ENCODE data around the gene KCNS1. TPM values are rescaled to one million over a fixed set of nuclear protein-coding genes. Genes with fewer than 3 reads are reported as not detected.

KCNS1 gene
- total RNA-seq, 1 experiment from 2014 or later, result not detected

- Histone ChIP-seq H3K4me1 (ENCODE audit: insufficient read depth, low read length) (peaks cover 40% of the 10 kb centered on the region), H3K79me2 (ENCODE audit: low read length) (no peaks in the 10 kb centered on the region), H3K9me2 (replicated peaks; ENCODE audit: low read length) (no peaks in the 10 kb centered on the region), H3K36me3 (ENCODE audit: low read depth, low read length) (no peaks in the 10 kb centered on the region), H3K4me2 (ENCODE audit: low read length) (0 out of 2 replicates have a peak overlapping the region, but pooled peaks have one; percentile 0), H3K9me3 (ENCODE audit: low read length) (no peaks in the 10 kb centered on the region), H4K20me1 (ENCODE audit: low read length) (no peaks in the 10 kb centered on the region), H3K27me3 (ENCODE audit: low read length) (no peaks in the 10 kb centered on the region), H3K27ac (ENCODE audit: low read length) (peak overlapping the region; percentile 14; the same call in 1 of the 2 replicates), H2AFZ (ENCODE audit: low read length) (no peak overlapping the region), H3K4me3 (ENCODE audit: low read length) (no peak overlapping the region), H3F3A (ENCODE audit: low read length, unreplicated experiment) (no peaks in the 10 kb centered on the region), H3K9ac (ENCODE audit: low read length) (no peak overlapping the region)
- DNase-seq (peak; percentile 6), ATAC-seq (peak; percentile 56)
- ChIA-PET POLR2A (ENCODE audit: unreplicated experiment) (interaction anchor here (0.6 to 0.7 kb wide), 3 partner anchors 12 to 54 kb away, joined by 4 read pairs; no protein-coding TSS in a partner anchor), CTCF (interaction anchor here (0.6 to 1.3 kb wide), 2 partner anchors 12 to 44 kb away, joined by 3 to 5 read pairs; no protein-coding TSS in a partner anchor)
- TSS peak; percentile 41 for BruUV-seq (replicated peaks)
- TF ChIP-seq CTCF (conservative IDR thresholded peaks at IDR 0.05; ENCODE audit: low read depth, low read length) (no peak), EZH2 (IDR thresholded peaks at IDR 0.05; ENCODE audit: low read length, unreplicated experiment) (no peak), EZH2phosphoT487 (IDR thresholded peaks at IDR 0.05; ENCODE audit: borderline replicate concordance, low read length) (no peak)
- intact Hi-C loops (cut with micrococcal nuclease), result no loop called here
Observed at GRCh38 chr20:45056473-45057173, 44.3 kb downstream of the KCNS1 start.

DNA sequence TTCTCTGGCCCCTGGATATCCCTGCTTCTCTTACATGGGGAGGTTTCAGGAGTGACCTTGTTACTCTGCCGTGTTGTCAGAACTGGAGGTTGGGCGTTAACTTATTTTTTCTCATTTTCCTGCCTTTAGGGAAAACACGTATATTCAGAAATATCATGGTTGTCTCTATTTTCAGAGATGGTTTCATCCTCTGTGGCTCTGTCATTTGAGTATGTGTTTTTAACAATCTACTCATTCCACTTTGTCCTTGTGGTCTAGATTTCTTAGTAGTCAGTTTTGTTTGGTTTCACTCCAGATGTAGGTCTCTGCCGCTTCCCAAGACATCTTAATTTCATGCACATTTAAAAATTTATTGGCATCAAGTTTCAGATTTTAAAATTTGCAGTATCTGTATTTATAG is 45.9 kb downstream of the KCNS1 start:
- Histone ChIP-seq H3K4me1 (ENCODE audit: insufficient read depth, low read length) (peaks cover 25% of the 10 kb centered on the region), H3K36me3 (ENCODE audit: low read depth, low read length) (no peaks in the 10 kb centered on the region), H3K4me3 (ENCODE audit: low read length) (no peak overlapping the region), H3K9me2 (replicated peaks; ENCODE audit: low read length) (no peaks in the 10 kb centered on the region), H3K9me3 (ENCODE audit: low read length) (no peaks in the 10 kb centered on the region), H3K79me2 (ENCODE audit: low read length) (no peaks in the 10 kb centered on the region), H2AFZ (ENCODE audit: low read length) (no peak overlapping the region), H3K27me3 (ENCODE audit: low read length) (no peaks in the 10 kb centered on the region), H3K27ac (ENCODE audit: low read length) (no peak overlapping the region), H3K4me2 (ENCODE audit: low read length) (no peak overlapping the region), H3K9ac (ENCODE audit: low read length) (no peak overlapping the region), H3F3A (ENCODE audit: low read length, unreplicated experiment) (no peaks in the 10 kb centered on the region), H4K20me1 (ENCODE audit: low read length) (no peaks in the 10 kb centered on the region)
- ChIA-PET CTCF (no interaction called here), POLR2A (ENCODE audit: unreplicated experiment) (no interaction called here)
- DNase-seq (no peak), ATAC-seq (no peak)
- intact Hi-C loops (cut with micrococcal nuclease), result no loop called here
- TF ChIP-seq EZH2 (IDR thresholded peaks at IDR 0.05; ENCODE audit: low read length, unreplicated experiment) (no peak), CTCF (conservative IDR thresholded peaks at IDR 0.05; ENCODE audit: low read depth, low read length) (no peak), EZH2phosphoT487 (IDR thresholded peaks at IDR 0.05; ENCODE audit: borderline replicate concordance, low read length) (no peak)
- no TSS peak for BruUV-seq (replicated peaks)
